Measurements from ENCODE around the gene MOSPD3.
"Not testable (repeated sequence)": the region's sequence is repeated elsewhere in the genome, so short reads cannot be mapped to it uniquely, and the experiment has no call there.

MOSPD3 gene

GRCh38 chr7:100611983-100612729 is at the start of gene MOSPD3:
TSS of gene MOSPD3 (plus strand) at chr7:100612540. CDS start at chr7:100612792, 252 bp downstream.
- peak; percentile 97 for TF ChIP-seq POLR2A (IDR thresholded peaks at IDR 0.05; ENCODE audit: extremely low read depth, insufficient read length)
- no peak for TF ChIP-seq MYC (IDR thresholded peaks at IDR 0.05; ENCODE audit: low read depth, low read length)
- TF ChIP-seq MAX (IDR thresholded peaks at IDR 0.05; ENCODE audit: low read depth, low read length), result no peak
- TF ChIP-seq CTCF (IDR thresholded peaks at IDR 0.05; ENCODE audit: low read depth, low read length), result no peak
- DNase-seq (ENCODE audit: low read depth), result peak; percentile 100

GRCh38 chr7:100563100-100563564 is 49.2 kb upstream of the MOSPD3 start:
- H3K4me3 ChIP-seq (ENCODE audit: low read depth, low read length), result no peak overlapping the region
- no peak for DNase-seq (ENCODE audit: low read depth)
- TF ChIP-seq POLR2A (IDR thresholded peaks at IDR 0.05; ENCODE audit: extremely low read depth, insufficient read length) (no peak), CTCF (IDR thresholded peaks at IDR 0.05; ENCODE audit: low read depth, low read length) (no peak), MYC (IDR thresholded peaks at IDR 0.05; ENCODE audit: low read depth, low read length) (no peak), MAX (IDR thresholded peaks at IDR 0.05; ENCODE audit: low read depth, low read length) (no peak)

More at GRCh38 chr7:100611983-100612729, at the start of gene MOSPD3:
- peak within 1 kb of the TSS; percentile 81 for H3K4me3 ChIP-seq (ENCODE audit: low read depth, low read length)

- TF ChIP-seq POLR2A (IDR thresholded peaks at IDR 0.05; ENCODE audit: extremely low read depth, insufficient read length) (no peak), MAX (IDR thresholded peaks at IDR 0.05; ENCODE audit: low read depth, low read length) (peak; percentile 58; the same call in 1 of the 2 replicates), MYC (IDR thresholded peaks at IDR 0.05; ENCODE audit: low read depth, low read length) (peak; percentile 68), CTCF (IDR thresholded peaks at IDR 0.05; ENCODE audit: low read depth, low read length) (peak; percentile 99)
- peak; percentile 89 for DNase-seq (ENCODE audit: low read depth)
- H3K4me3 ChIP-seq (ENCODE audit: low read depth, low read length), result no peak overlapping the region
Observed at GRCh38 chr7:100563809-100564400, 48.4 kb upstream of the MOSPD3 start.

GRCh38 chr7:100564405-100564804 is 47.9 kb upstream of the MOSPD3 start:
- not testable (repeated sequence) for DNase-seq (ENCODE audit: low read depth); H3K4me3 ChIP-seq (ENCODE audit: low read depth, low read length)

GRCh38 chr7:100565133-100565571 is 47.2 kb upstream of the MOSPD3 start:
- H3K4me3 ChIP-seq (ENCODE audit: low read depth, low read length), result no peak overlapping the region
- no peak for DNase-seq (ENCODE audit: low read depth)
- TF ChIP-seq MAX (IDR thresholded peaks at IDR 0.05; ENCODE audit: low read depth, low read length), result no peak
- TF ChIP-seq POLR2A (IDR thresholded peaks at IDR 0.05; ENCODE audit: extremely low read depth, insufficient read length), result no peak
- TF ChIP-seq CTCF (IDR thresholded peaks at IDR 0.05; ENCODE audit: low read depth, low read length), result no peak
- TF ChIP-seq MYC (IDR thresholded peaks at IDR 0.05; ENCODE audit: low read depth, low read length), result no peak

- no peak for DNase-seq (ENCODE audit: low read depth)
- TF ChIP-seq MAX (IDR thresholded peaks at IDR 0.05; ENCODE audit: low read depth, low read length) (no peak), MYC (IDR thresholded peaks at IDR 0.05; ENCODE audit: low read depth, low read length) (no peak), POLR2A (IDR thresholded peaks at IDR 0.05; ENCODE audit: extremely low read depth, insufficient read length) (no peak), CTCF (IDR thresholded peaks at IDR 0.05; ENCODE audit: low read depth, low read length) (no peak)
Observed at GRCh38 chr7:100566018-100566531, 46.3 kb upstream of the MOSPD3 start.

More at GRCh38 chr7:100566018-100566531, 46.3 kb upstream of the MOSPD3 start:
- no peak overlapping the region for H3K4me3 ChIP-seq (ENCODE audit: low read depth, low read length)

Measured in NB4 (cell line).